DND-41 (cell line): Measurements from ENCODE around the gene CYP46A1.

ENCODE experiments used
- ATAC-seq: fragments of 200-7000 bp; cut with Tn5 transposase; 3 replicates; pipeline ENCODE4 v1.9.1; 2021; ENCODE audit warnings: low read depth; ENCODE audit not compliant: insufficient read depth
- DNase-seq: peaks from one replicate; pipeline ENCODE4 v3.0.0-alpha.2; 2020
- H2AFZ ChIP-seq: 2 replicates; pipeline ENCODE4 v1.6.0; 2012; ENCODE audit warnings: low read depth, low read length
- H3K27ac ChIP-seq: 2 replicates; pipeline ENCODE4 v1.5.1; 2012; ENCODE audit warnings: low read length, inconsistent platforms
- H3K27me3 ChIP-seq: fragments of 200-600 bp; sonication (generic); 2 replicates; pipeline ENCODE4 v1.6.0; 2012; ENCODE audit warnings: low read length, mild to moderate bottlenecking, inconsistent platforms; ENCODE audit not compliant: insufficient read depth, poor library complexity
- H3K36me3 ChIP-seq: 2 replicates; pipeline ENCODE4 v1.5.1; 2012; ENCODE audit warnings: low read length, inconsistent platforms; ENCODE audit not compliant: insufficient read depth
- H3K4me1 ChIP-seq: 2 replicates; pipeline ENCODE4 v1.5.1; 2012; ENCODE audit warnings: mild to moderate bottlenecking, low read length; ENCODE audit not compliant: insufficient read depth
- H3K4me2 ChIP-seq: 2 replicates; pipeline ENCODE4 v1.6.0; 2012; ENCODE audit warnings: mild to moderate bottlenecking, moderate library complexity, low read length, inconsistent platforms; ENCODE audit not compliant: insufficient read depth
- H3K4me3 ChIP-seq, 2 experiments: fragments of 200-600 bp in 1 of 2; shearing (Covaris generic) in 1 of 2; 2 replicates each; pipeline ENCODE4 v1.5.1; 2012 to 2016; ENCODE audit warnings: inconsistent platforms in 2 of 2, low read length in 2 of 2, mild to moderate bottlenecking in 2 of 2, low read depth in 1 of 2, moderate library complexity in 1 of 2
- H3K79me2 ChIP-seq: 2 replicates; pipeline ENCODE4 v1.6.0; 2012; ENCODE audit warnings: low read length, inconsistent platforms; ENCODE audit not compliant: insufficient read depth
- H3K9ac ChIP-seq: 2 replicates; pipeline ENCODE4 v1.6.0; 2012; ENCODE audit warnings: low read depth, mild to moderate bottlenecking, inconsistent platforms, low read length, moderate library complexity
- H3K9me3 ChIP-seq: 2 replicates; pipeline ENCODE4 v1.5.1; 2012; ENCODE audit warnings: low read length, moderate library complexity, mild to moderate bottlenecking, inconsistent platforms; ENCODE audit not compliant: insufficient read depth, severe bottlenecking
- H4K20me1 ChIP-seq: 2 replicates; pipeline ENCODE4 v1.6.0; 2012; ENCODE audit warnings: low read length; ENCODE audit not compliant: insufficient read depth
- CTCF ChIP-seq: IDR thresholded peaks from 2 replicates; pipeline ENCODE4 v1.5.1; 2012; ENCODE audit warnings: borderline replicate concordance, low read length, moderate library complexity, mild to moderate bottlenecking; ENCODE audit not compliant: poor library complexity, severe bottlenecking; ENCODE audit errors: extremely low read depth
- EZH2 ChIP-seq: IDR thresholded peaks from 3 replicates; pipeline ENCODE4 v1.6.1; 2012; ENCODE audit warnings: borderline replicate concordance, low read depth, mild to moderate bottlenecking, moderate library complexity, low read length, inconsistent platforms; ENCODE audit not compliant: severe bottlenecking

CYP46A1 gene

GRCh38 chr14:99704037-99704436 is 19.9 kb downstream of the CYP46A1 start:
- Histone ChIP-seq H3K79me2 (no peaks in the 10 kb centered on the region), H3K9me3 (peaks cover 20% of the 10 kb centered on the region), H2AFZ (no peak overlapping the region), H3K4me2 (no peak overlapping the region), H3K4me3 (no peak overlapping the region), H3K36me3 (no peaks in the 10 kb centered on the region), H3K4me1 (no peaks in the 10 kb centered on the region), H3K27me3 (no peaks in the 10 kb centered on the region), H3K9ac (no peak overlapping the region), H4K20me1 (no peaks in the 10 kb centered on the region), H3K27ac (no peak overlapping the region)
- ATAC-seq (no peak), DNase-seq (no peak)
- TF ChIP-seq CTCF (no peak), EZH2 (no peak)

GRCh38 chr14:99706107-99706900 is 22.2 kb downstream of the CYP46A1 start:
- Histone ChIP-seq H3K9me3 (peaks cover 20% of the 10 kb centered on the region), H3K27ac (no peak overlapping the region), H3K4me3 (no peak overlapping the region), H3K36me3 (no peaks in the 10 kb centered on the region), H3K27me3 (no peaks in the 10 kb centered on the region), H2AFZ (no peak overlapping the region), H3K4me2 (no peak overlapping the region), H3K4me1 (no peaks in the 10 kb centered on the region), H4K20me1 (no peaks in the 10 kb centered on the region), H3K79me2 (no peaks in the 10 kb centered on the region), H3K9ac (no peak overlapping the region)
- TF ChIP-seq CTCF (no peak), EZH2 (no peak)
- ATAC-seq = no peak
- DNase-seq = no peak

- TF ChIP-seq EZH2 (no peak), CTCF (no peak)
- H4K20me1 ChIP-seq = no peaks in the 10 kb centered on the region
Measured at GRCh38 chr14:99707420-99707819, 23.3 kb downstream of the CYP46A1 start.

More at GRCh38 chr14:99707420-99707819, 23.3 kb downstream of the CYP46A1 start:
- no peak overlapping the region for H3K9ac ChIP-seq
- H3K36me3 ChIP-seq = no peaks in the 10 kb centered on the region
- H3K4me3 ChIP-seq = no peak overlapping the region
- DNase-seq (no peak), ATAC-seq (no peak)
- H3K27ac ChIP-seq = no peak overlapping the region
- no peak overlapping the region for H3K4me2 ChIP-seq
- no peaks in the 10 kb centered on the region for H3K4me1 ChIP-seq
- H2AFZ ChIP-seq = no peak overlapping the region
- no peaks in the 10 kb centered on the region for H3K27me3 ChIP-seq
- no peaks in the 10 kb centered on the region for H3K79me2 ChIP-seq
- H3K9me3 ChIP-seq = peaks cover 20% of the 10 kb centered on the region
